GM19025 (cell line): Measurements from ENCODE around the gene STK24.

ENCODE experiments used
- ATAC-seq: cut with Tn5 transposase; IDR thresholded peaks from one replicate; pipeline ENCODE4 v1.9.1; 2021; ENCODE audit warnings: mild to moderate bottlenecking, low read depth, moderate library complexity; ENCODE audit not compliant: unreplicated experiment

STK24 gene

DNA sequence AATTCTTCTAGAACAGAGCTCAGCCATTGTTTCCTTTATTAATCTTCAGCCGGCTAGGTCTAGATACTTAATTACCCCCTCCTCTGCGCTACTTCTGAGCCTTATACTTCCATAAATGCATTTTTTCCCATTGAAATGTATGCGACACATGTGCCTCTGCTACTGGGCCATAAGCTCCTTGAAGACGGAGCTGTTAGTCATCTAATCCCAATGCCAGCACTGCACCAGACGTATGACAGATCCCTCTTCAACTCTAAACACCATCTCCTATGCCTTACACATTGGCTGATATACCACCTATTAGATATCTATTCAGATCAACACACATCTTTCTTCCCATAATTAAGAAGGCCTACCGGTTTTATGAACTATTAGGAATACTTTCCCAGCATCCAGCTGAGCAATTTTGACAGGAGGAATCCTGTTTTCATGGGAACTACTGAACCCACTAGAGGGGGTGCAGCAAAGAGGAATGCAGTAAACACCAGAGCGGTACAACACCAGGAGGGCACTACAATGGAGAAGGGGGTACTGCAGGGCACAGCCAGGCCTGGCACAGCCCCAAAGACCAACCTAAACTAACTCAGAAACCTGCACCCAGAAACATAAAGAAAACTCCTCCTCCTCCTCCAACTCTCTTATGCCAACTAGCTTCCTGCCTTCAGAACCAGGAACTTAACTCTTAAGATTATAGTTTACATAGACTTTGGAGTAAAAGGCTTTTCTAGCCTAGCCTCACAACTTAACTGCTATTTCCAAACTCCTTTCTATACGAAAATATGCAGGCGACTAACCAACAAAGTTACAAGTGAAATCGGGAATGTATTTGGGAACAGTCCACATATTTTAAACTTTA, 18.7 kb downstream of the STK24 start:
- ATAC-seq, result no peak

- no peak for ATAC-seq
Observed at GRCh38 chr13:98556968-98557631, 19.8 kb downstream of the STK24 start.

GRCh38 chr13:98556142-98556816, 20.6 kb downstream of the STK24 start:
- ATAC-seq, result no peak

DNA sequence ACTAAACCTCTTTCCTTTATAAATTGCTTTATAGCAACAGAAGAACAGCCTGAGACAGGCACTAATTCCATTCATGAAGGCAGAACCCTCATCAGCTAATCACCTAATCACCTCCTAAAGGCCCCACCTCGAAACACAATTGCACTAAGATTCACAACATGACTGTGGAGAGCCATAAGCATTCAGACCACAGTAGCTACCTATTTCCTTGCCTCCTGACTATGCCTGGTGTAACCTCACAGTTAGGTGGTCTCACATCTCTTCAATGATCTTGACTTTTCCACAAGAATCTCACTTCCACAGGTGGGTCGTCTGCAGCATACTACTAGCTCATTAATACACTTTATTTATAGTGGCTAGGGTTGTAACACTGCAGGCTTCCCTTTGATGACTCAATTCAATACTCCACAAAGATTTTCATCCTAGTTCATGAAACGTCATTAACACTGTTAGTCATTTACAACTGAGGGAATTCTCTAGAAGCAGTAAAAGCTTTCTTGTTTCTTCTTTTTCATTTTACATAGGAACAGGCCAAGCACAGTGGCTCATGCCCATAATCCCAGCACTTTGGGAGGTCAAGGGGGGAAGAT, 27.1 kb downstream of the STK24 start:
- peak; percentile 52 for ATAC-seq

DNA sequence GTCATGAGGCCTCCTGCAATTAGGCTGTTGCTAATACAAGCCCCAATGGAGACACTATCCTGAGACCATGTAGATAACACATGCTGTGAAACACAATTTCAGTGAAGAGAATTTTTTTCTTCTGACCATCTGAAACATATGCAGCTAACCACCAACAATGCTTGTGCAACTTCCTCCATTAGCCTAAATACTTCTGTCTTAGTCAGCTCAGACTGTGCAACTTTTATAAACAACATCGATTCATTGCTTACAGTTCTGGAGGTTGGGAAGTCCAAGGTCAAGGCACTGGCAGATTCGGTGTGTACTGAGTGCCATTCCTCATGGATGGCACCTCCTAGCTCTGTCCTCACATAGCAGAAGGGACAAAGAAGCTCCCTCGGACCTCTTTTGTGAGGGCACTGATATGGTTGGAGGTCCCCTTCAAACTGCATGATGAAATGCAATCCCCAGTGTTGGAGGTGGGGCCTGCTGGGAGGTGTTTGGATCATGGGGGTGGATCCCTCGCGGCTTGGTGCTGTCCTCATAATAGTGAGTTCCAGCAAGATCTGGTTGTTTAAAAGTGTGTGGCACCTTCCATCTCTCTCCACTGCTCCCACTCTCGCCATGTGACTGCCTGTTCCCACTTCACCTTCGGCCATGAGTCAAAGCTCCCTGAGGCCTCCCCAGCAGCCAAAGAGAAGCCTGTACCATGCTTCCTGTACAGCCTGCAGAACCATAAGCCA, 27.7 kb downstream of the STK24 start:
- ATAC-seq, result no peak

GRCh38 chr13:98548230-98548629, 28.7 kb downstream of the STK24 start:
- ATAC-seq, result no peak

DNA sequence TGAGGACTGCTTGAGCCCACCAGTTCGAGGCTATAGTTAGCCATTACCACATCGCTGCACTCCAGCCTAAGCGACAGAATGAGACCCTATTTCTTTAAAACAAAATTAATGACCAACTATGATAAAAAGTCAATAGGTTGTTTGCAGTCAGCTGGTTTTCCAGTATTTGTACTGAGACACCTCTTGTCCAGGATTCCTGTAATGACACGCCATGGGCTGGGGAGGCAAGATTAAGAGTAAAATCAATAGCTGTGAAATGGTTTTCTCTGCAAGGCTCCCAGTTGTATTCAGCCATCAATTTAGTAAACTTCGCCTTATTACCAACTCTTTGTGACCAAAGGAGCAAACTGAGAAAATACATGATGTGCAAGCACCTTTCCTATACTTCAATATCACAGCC, 29.5 kb downstream of the STK24 start:
- ATAC-seq, result no peak

- no peak for ATAC-seq
Observed at GRCh38 chr13:98546402-98546801, 30.5 kb downstream of the STK24 start.

- no peak for ATAC-seq
Observed at GRCh38 chr13:98544104-98544710, 32.7 kb downstream of the STK24 start.

GRCh38 chr13:98543378-98544103, 33.4 kb downstream of the STK24 start:
- no peak for ATAC-seq

DNA sequence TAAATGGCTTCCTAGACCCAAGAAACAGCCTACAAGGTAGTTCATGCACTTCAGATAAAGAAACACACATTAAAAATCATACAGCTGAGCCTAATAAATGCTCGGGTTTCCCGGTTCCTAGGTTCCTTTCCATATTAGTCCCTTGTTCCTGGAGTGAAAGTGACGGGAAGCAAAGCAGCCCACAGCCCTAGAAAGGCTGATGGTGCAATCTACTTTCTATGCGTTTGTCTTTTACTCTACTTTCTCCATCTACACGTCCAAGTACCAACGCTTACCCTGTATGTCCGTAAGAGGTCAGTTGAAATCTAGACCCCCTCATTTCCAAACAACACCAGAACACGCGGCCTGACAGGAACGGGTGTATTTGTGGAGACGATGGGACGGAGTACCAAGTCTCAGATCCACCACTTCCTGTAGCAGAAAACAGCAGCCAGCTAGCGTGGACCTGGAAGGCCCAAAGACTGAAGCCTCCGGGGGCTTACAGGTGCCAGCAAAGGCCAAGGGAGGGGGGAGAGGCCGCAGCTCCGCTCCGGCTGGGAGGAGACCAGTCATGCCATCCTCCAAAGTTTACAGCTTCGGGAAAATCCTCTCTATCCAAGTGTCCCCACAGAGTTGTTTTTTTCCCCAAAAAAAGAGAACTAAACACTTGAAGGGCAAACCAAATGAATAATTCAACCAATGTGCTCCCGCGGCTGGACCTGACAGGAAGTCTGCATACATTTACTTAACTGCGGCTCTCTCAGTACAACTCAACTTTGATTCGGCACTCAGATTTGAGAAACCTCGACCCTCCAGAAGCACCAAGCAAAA, 34.1 kb downstream of the STK24 start:
- no peak for ATAC-seq

DNA sequence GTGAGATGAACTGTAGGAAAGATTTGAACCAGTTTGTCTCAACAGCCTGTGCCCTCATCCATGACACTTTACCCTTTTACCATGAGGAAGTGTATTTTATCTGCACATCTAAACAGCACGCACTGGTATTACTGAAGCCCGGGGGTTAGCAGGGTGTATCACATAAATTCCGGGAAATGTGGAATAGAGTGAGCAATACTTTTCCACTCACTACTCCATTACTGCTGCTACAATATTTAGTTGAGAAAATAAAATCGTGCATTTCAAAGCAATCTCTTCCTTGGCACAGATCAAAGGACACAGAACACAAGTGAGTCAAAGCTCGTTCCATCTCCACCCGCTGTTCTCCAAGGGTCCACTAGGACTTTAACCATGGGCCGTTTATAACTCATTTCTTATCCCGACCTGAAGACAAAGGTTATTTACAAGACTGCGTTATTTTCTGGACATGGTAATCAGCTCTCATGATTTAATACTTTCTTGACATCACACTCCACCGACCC, 35.2 kb downstream of the STK24 start:
- ATAC-seq, result no peak

DNA sequence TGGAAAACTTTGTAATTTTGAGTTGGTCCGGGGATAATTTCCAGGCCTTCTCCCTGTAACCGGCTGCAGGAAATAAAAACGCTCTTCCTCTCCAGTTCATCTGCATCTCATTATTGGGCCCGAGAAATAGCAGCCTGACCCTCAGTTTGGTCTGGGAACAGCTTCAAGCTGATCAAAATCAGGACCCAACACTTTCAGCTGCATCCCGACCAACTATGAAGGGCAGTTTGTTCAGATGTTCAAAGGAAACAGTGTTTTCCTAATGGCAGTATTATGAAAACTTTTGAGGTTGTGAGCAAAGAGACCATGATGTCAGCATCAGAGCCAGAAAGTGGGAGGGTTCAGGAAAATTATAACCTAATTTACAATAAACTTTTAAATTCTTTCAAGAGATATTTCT, 35.7 kb downstream of the STK24 start:
- no peak for ATAC-seq

DNA sequence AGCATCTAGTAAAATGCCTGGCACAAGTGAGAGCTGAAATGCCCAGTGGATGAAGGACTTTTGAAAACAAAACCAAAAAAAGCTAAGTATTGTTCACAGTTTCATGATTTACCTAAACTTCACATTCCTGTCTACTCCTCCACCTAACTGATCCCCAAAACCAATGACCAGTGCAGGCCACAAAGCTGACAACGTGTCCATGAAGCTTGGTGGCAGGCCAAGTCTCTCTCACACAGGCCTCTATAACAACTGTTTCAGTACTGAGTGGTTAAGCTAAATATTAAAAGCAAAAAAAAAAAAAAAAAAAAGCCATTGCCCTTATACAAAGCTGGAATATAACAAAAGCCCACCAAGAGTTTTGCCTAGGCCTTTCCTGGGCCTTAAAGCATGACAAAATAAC, 36.4 kb downstream of the STK24 start:
- no peak for ATAC-seq

GRCh38 chr13:98539666-98540065, 37.2 kb downstream of the STK24 start:
- ATAC-seq, result no peak

- no peak for ATAC-seq
Observed at GRCh38 chr13:98538876-98539275, 38.0 kb downstream of the STK24 start.

DNA sequence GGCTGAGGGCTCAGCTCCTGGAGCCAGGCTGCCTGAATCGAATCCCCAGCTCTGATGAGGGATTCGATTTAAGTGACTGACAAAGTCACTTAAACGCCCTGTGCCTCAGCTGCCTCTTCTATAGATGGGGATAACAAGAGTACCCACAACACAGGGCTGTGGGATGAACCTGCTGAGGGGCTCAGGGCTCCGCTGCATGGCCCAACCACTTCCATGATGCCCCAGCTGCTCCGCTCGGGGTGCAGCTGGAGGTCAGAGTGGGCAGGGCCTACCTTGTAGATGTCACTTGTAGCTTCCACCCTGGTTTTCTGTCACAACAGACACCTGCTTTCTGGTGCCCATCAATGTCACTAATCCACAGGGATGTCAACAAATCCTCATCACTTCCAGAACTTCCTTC, 39.2 kb downstream of the STK24 start:
- ATAC-seq, result no peak

DNA sequence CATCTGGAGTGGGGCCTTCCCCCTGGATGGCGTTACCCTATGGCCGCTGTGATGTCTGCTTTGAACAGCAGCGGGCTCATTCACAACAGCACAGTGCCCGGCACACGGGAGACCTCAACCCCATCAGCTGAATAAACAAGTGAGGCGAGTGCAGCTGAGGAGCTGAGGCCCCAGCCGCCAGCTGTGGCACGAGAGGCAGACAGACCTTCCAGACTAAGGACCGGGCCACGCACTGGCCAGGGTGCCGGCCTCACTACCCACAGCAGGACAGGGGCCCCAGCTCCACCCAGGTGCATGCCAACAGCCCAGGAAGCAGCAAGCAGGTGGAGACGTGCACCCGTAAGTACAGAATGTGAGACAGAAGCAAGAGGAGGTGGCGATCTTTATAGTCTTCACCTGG, 39.6 kb downstream of the STK24 start:
- ATAC-seq, result no peak
